Smooth muscle cell (in vitro differentiated cells): ENCODE results near the gene GPR108. TPM values are rescaled to one million over a fixed set of nuclear protein-coding genes. Genes with fewer than 3 reads are reported as not detected.

Experiments used
- DNase-seq: peaks from one replicate; lab custom pipeline; 2025; ENCODE audit not compliant: unreplicated experiment; lab: John Stamatoyannopoulos, UW
- H2AFZ ChIP-seq: fragments of 200-600 bp; sonication (generic); 2 replicates; pipeline ENCODE4 v1.6.0; 2016; ENCODE audit warnings: antibody characterized with exemption, low read depth, mild to moderate bottlenecking
- H3F3A ChIP-seq: fragments of 200-600 bp; sonication (generic); 2 replicates; pipeline ENCODE4 v1.6.0; 2017; ENCODE audit warnings: antibody characterized with exemption, low read depth
- H3K27ac ChIP-seq: fragments of 200-600 bp; sonication (generic); 2 replicates; pipeline ENCODE4 v1.5.1; 2016; ENCODE audit warnings: low read depth, mild to moderate bottlenecking
- H3K27me3 ChIP-seq: fragments of 200-600 bp; sonication (generic); 2 replicates; pipeline ENCODE4 v1.6.1; 2016; ENCODE audit warnings: low read depth, mild to moderate bottlenecking
- H3K36me3 ChIP-seq: fragments of 200-600 bp; sonication (generic); 2 replicates; pipeline ENCODE4 v1.5.1; 2016; ENCODE audit warnings: low read depth
- H3K4me1 ChIP-seq: fragments of 200-600 bp; sonication (generic); 2 replicates; pipeline ENCODE4 v1.5.1; 2016; ENCODE audit warnings: low read depth
- H3K4me2 ChIP-seq: fragments of 200-600 bp; sonication (generic); 2 replicates; pipeline ENCODE4 v1.6.0; 2016; ENCODE audit warnings: mild to moderate bottlenecking
- H3K4me3 ChIP-seq: fragments of 200-600 bp; sonication (generic); 2 replicates; pipeline ENCODE4 v1.5.1; 2016; ENCODE audit warnings: mild to moderate bottlenecking
- H3K79me2 ChIP-seq: fragments of 200-600 bp; sonication (generic); 2 replicates; pipeline ENCODE4 v1.6.0; 2016; ENCODE audit warnings: low read depth, mild to moderate bottlenecking
- H3K9ac ChIP-seq: fragments of 200-600 bp; sonication (generic); 2 replicates; pipeline ENCODE4 v1.6.0; 2016; ENCODE audit warnings: low read depth
- H3K9me3 ChIP-seq: fragments of 200-600 bp; sonication (generic); replicated peaks from 2 replicates; pipeline ENCODE4 v1.5.1; 2016; ENCODE audit warnings: low read depth
- H4K20me1 ChIP-seq: fragments of 200-600 bp; sonication (generic); 2 replicates; pipeline ENCODE4 v1.6.0; 2016; ENCODE audit warnings: low read depth
- WGBS: methylation state at CpG from one replicate; pipeline ENCODE4 v1.1.7; 2016; ENCODE audit warnings: low lambda C conversion rate; 5-methylcytosine and 5-hydroxymethylcytosine counted together
- polyA plus RNA-seq: library from polyadenylated mRNA; unstranded; fragments of >200 nt; fragmentation: Nextera tagmentation; extraction: Ambion mirVana; gene quantifications from 2 replicates; pipeline ENCODE4 v1.2.1, GENCODE V29; 2016
- total RNA-seq: library from RNA; depleted of rRNA; stranded (reverse); fragments of >200 nt; gene quantifications from 2 replicates; pipeline ENCODE4 v1.2.3, GENCODE V29; 2014
- TF ChIP-seq, protein P1 (sequence below): fragments of 200-600 bp; sonication (generic); IDR thresholded peaks from 2 replicates; pipeline ENCODE4 v1.5.1; 2017; ENCODE audit warnings: borderline replicate concordance, mild to moderate bottlenecking, antibody characterized with exemption; ENCODE audit not compliant: insufficient read depth, poor library complexity, severe bottlenecking

GPR108 gene
- total and polyA plus RNA-seq, 2 experiments from 2014 or later = 34.4 to 62.1 TPM

DNA sequence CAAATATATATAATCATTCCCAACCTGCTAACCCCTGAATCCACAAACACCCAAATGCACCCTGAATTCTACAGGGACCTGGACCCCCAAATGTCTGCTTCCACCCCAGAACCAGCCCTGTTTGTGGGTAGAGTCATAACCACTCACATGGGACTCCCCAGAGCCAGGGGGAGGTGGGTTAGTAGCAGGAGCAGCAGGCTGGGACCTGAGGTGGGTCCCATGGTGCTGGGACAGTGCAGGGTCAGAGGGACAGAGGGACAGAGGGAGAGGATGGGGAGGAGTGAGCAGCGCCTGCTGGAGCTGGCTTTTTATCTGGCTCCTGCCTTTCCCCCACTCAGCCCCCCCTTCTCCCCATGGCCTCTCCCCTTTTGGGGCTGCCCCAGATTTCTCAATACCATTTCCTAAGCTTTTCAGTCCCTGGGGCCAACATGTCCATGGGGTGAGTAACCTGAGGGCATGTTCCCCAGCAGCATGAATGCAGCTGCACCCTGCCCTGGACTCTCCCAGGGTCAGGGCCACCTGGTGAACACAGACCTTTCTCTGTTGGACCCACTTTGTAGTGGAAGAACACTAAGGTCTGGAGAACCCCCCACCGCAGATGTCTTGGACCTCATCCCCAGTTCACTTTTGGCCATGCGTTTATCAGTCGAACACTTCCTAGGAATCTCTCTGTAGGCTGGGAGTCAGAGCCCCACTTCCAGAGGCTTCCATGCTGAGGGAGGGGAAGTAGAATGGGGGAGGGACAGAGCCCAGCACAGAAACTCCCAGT, 16.8 kb downstream of the GPR108 start, which contains the start of gene C3:
Gene C3 (minus strand): TSS at position 282 of the 769 bp plus-strand sequence. CDS start 61 bp downstream, at position 221.
- no peaks in the 10 kb centered on the region for H3K36me3 ChIP-seq
- no peaks in the 10 kb centered on the region for H3K27me3 ChIP-seq
- WGBS = 79% methylated on average over 4 of the region's 4 CpGs
- DNase-seq = peak; percentile 5
- TF ChIP-seq, protein P1, sequence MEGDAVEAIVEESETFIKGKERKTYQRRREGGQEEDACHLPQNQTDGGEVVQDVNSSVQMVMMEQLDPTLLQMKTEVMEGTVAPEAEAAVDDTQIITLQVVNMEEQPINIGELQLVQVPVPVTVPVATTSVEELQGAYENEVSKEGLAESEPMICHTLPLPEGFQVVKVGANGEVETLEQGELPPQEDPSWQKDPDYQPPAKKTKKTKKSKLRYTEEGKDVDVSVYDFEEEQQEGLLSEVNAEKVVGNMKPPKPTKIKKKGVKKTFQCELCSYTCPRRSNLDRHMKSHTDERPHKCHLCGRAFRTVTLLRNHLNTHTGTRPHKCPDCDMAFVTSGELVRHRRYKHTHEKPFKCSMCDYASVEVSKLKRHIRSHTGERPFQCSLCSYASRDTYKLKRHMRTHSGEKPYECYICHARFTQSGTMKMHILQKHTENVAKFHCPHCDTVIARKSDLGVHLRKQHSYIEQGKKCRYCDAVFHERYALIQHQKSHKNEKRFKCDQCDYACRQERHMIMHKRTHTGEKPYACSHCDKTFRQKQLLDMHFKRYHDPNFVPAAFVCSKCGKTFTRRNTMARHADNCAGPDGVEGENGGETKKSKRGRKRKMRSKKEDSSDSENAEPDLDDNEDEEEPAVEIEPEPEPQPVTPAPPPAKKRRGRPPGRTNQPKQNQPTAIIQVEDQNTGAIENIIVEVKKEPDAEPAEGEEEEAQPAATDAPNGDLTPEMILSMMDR = no peak
- H3K4me1 ChIP-seq = no peaks in the 10 kb centered on the region
- no peak within 1 kb of the TSS for H2AFZ ChIP-seq
- H4K20me1 ChIP-seq = no peaks in the 10 kb centered on the region
- H3F3A ChIP-seq = no peaks in the 10 kb centered on the region
- no peaks in the 10 kb centered on the region for H3K9me3 ChIP-seq
- H3K4me3 ChIP-seq = no peak within 1 kb of the TSS
- H3K27ac ChIP-seq = no peak within 1 kb of the TSS
- no peaks in the 10 kb centered on the region for H3K79me2 ChIP-seq
- no peak within 1 kb of the TSS for H3K9ac ChIP-seq
- H3K4me2 ChIP-seq = no peak within 1 kb of the TSS

DNA sequence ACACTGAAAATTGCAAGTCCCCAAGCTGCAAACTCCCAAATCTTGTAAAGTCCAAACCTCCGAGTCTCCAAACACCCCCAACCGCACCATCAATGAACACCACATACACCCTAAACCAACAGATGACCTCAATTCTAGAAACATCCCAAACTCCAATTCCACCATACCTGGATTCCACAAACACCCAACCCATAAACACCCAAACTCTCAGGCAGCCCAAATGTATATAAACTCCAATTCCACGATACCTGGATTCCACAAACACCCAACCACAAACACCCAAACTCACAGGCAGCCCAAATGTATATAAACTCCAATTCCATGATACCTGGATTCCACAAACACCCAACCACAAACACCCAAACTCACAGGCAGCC, 17.4 kb downstream of the GPR108 start:
- H3K27me3 ChIP-seq = no peaks in the 10 kb centered on the region
- H4K20me1 ChIP-seq = no peaks in the 10 kb centered on the region
- H2AFZ ChIP-seq = no peak overlapping the region
- TF ChIP-seq, protein P1 = no peak
- no peak overlapping the region for H3K4me3 ChIP-seq
- H3K9me3 ChIP-seq = no peaks in the 10 kb centered on the region
- DNase-seq = no peak
- no peak overlapping the region for H3K4me2 ChIP-seq
- WGBS = 94% methylated on average over 3 of the region's 3 CpGs
- no peaks in the 10 kb centered on the region for H3F3A ChIP-seq
- no peaks in the 10 kb centered on the region for H3K36me3 ChIP-seq
- H3K9ac ChIP-seq = no peak overlapping the region
- H3K27ac ChIP-seq = no peak overlapping the region
- no peaks in the 10 kb centered on the region for H3K79me2 ChIP-seq
- no peaks in the 10 kb centered on the region for H3K4me1 ChIP-seq

- Histone ChIP-seq H3K9ac (no peak overlapping the region), H3K79me2 (no peaks in the 10 kb centered on the region), H3F3A (no peaks in the 10 kb centered on the region), H3K27ac (no peak overlapping the region), H3K27me3 (no peaks in the 10 kb centered on the region), H3K4me2 (no peak overlapping the region), H3K9me3 (no peaks in the 10 kb centered on the region), H2AFZ (no peak overlapping the region), H4K20me1 (no peaks in the 10 kb centered on the region), H3K4me1 (no peaks in the 10 kb centered on the region), H3K4me3 (no peak overlapping the region), H3K36me3 (no peaks in the 10 kb centered on the region)
- TF ChIP-seq, protein P1 = no peak
- DNase-seq = no peak
- WGBS = 96% methylated on average over 6 of the region's 6 CpGs
Observed at GRCh38 chr19:6719540-6719861, 17.9 kb downstream of the GPR108 start.
